Measurements from ENCODE around the gene PPTC7. TPM values are rescaled to one million over a fixed set of nuclear protein-coding genes. Genes with fewer than 3 reads are reported as not detected.

PPTC7 gene
- total and polyA plus RNA-seq, 10 of the 15 experiments (the other 5 are each of a cell fraction or from before 2014, with no cell fraction given) = 4.0 to 69.6 (median 12.3) TPM

DNA sequence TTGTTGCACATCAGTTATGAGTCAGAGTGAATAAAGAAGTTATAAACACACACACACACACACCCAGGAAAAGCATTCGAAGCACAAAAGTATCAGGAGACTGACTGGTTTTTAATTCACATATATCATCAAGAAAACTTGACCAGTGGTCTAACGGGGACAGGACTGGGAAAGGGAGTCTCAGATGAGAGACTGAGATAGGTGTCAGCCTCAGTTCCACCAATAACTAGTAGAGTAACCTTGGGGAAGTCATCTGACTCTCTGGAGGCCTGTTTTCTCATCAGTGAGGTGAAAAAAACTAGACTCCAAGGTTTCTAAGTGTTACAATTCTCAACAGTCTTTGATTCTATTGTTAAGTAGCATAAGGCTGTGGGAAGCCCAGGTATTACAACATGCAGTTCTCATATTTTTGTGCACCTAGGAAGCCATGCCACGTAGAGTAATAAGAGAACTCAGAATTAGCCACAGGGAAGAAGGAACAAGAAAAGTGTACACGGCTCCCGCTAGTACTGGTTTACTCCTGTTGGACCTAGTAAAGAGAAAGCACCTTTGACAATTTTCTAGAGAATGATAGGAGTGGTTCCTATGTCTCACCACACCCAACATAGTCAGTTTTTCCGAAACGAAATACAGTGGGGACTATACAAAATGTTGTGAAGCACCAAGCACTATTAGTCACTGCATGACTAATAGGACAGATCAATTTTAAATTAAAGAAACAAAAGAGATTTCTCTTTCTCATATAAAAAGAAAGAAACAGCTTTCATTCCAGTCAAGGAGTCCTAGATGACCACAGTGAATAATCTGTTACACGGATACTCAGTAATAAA, 5.0 kb downstream of the PPTC7 start (continued):
- TF ChIP-seq, protein P1, sequence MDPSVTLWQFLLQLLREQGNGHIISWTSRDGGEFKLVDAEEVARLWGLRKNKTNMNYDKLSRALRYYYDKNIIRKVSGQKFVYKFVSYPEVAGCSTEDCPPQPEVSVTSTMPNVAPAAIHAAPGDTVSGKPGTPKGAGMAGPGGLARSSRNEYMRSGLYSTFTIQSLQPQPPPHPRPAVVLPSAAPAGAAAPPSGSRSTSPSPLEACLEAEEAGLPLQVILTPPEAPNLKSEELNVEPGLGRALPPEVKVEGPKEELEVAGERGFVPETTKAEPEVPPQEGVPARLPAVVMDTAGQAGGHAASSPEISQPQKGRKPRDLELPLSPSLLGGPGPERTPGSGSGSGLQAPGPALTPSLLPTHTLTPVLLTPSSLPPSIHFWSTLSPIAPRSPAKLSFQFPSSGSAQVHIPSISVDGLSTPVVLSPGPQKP (IDR thresholded peaks at IDR 0.05; ENCODE audit: low read depth, low read length) = no peak
- TF ChIP-seq, protein P2, sequence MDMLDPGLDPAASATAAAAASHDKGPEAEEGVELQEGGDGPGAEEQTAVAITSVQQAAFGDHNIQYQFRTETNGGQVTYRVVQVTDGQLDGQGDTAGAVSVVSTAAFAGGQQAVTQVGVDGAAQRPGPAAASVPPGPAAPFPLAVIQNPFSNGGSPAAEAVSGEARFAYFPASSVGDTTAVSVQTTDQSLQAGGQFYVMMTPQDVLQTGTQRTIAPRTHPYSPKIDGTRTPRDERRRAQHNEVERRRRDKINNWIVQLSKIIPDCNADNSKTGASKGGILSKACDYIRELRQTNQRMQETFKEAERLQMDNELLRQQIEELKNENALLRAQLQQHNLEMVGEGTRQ (IDR thresholded peaks at IDR 0.05; ENCODE audit: borderline replicate concordance, low read depth, low read length) = no peak
- TF ChIP-seq HDAC2 (IDR thresholded peaks at IDR 0.05) (no peak), E4F1 (IDR thresholded peaks at IDR 0.05; ENCODE audit: borderline replicate concordance, partially characterized antibody) (no peak), ETV6 (conservative IDR thresholded peaks at IDR 0.05 in 1 of 2, IDR thresholded peaks at IDR 0.05 in 1 of 2; ENCODE audit: borderline replicate concordance in 1 of 2, low read depth in 1 of 2) (no peak), ZNF207 (IDR thresholded peaks at IDR 0.05; ENCODE audit: borderline replicate concordance) (0 out of 2 replicates have a peak, but pooled peaks have one; percentile 47), PKNOX1 (IDR thresholded peaks at IDR 0.05) (peak; percentile 32; the same call in 1 of the 2 replicates), PML (IDR thresholded peaks at IDR 0.05; ENCODE audit: low read length) (no peak), ESRRA (IDR thresholded peaks at IDR 0.05; ENCODE audit: low read length) (peak; percentile 34; the same call in 1 of the 2 replicates), SUZ12 (IDR thresholded peaks at IDR 0.05; ENCODE audit: unreplicated experiment) (no peak), STAT1 (conservative IDR thresholded peaks at IDR 0.05) (no peak), LARP7 (IDR thresholded peaks at IDR 0.05) (0 out of 2 replicates have a peak, but pooled peaks have one; percentile 30), MTA3 (IDR thresholded peaks at IDR 0.05; ENCODE audit: borderline replicate concordance, low read length) (no peak; the same call in 1 of the 2 replicates), NFYB (IDR thresholded peaks at IDR 0.05; ENCODE audit: insufficient read depth, low read depth, low read length) (no peak), NBN (IDR thresholded peaks at IDR 0.05) (peak; percentile 92), BHLHE40 (IDR thresholded peaks at IDR 0.05; ENCODE audit: borderline replicate concordance in 1 of 2, low read depth in 2 of 2, low read length in 1 of 2) (peak in 1 of 2 experiments; percentile 39; a peak in 1 of 4 replicates), RCOR1 (conservative IDR thresholded peaks at IDR 0.05; ENCODE audit: low read depth, low read length) (no peak), KLF5 (IDR thresholded peaks at IDR 0.05; ENCODE audit: partially characterized antibody) (peak; percentile 36), MEF2B (IDR thresholded peaks at IDR 0.05; ENCODE audit: partially characterized antibody, poor library complexity, severe bottlenecking) (peak; percentile 99)
- TF ChIP-seq, protein P3, sequence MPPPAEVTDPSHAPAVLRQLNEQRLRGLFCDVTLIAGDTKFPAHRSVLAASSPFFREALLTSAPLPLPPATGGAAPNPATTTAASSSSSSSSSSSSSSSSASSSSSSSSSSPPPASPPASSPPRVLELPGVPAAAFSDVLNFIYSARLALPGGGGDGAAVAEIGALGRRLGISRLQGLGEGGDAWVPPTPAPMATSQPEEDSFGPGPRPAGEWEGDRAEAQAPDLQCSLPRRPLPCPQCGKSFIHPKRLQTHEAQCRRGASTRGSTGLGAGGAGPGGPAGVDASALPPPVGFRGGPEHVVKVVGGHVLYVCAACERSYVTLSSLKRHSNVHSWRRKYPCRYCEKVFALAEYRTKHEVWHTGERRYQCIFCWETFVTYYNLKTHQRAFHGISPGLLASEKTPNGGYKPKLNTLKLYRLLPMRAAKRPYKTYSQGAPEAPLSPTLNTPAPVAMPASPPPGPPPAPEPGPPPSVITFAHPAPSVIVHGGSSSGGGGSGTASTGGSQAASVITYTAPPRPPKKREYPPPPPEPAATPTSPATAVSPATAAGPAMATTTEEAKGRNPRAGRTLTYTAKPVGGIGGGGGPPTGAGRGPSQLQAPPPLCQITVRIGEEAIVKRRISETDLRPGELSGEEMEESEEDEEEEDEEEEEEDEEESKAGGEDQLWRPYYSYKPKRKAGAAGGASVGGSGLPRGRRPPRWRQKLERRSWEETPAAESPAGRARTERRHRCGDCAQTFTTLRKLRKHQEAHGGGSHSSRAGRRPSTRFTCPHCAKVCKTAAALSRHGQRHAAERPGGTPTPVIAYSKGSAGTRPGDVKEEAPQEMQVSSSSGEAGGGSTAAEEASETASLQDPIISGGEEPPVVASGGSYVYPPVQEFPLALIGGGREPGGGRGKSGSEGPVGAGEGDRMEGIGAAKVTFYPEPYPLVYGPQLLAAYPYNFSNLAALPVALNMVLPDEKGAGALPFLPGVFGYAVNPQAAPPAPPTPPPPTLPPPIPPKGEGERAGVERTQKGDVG (CRISPR knock-in tag; IDR thresholded peaks at IDR 0.05) = no peak

Measured in GM12878 (cell line).